Thyroid gland (tissue), 4 donors: ENCODE data around the gene TMC2. TPM values are rescaled to one million over a fixed set of nuclear protein-coding genes. Genes with fewer than 3 reads are reported as not detected.

ENCODE experiments used
- DNase-seq, 2 donors: peaks; one replicate each; pipeline ENCODE4 v3.0.0-alpha.2; 2019
- H3K27ac ChIP-seq, 3 donors: fragments of 200-600 bp; sonication (generic); 1 replicate in 2 of 3; 2 replicates in 1 of 3; pipeline ENCODE4 v1.5.1; 2016 to 2019; ENCODE audit warnings: mild to moderate bottlenecking in 1 of 3, moderate library complexity in 1 of 3
- H3K27me3 ChIP-seq: fragments of 200-600 bp; sonication (generic); one replicate; pipeline ENCODE4 v1.5.1; 2019
- H3K36me3 ChIP-seq, 2 donors: fragments of 200-600 bp; sonication (generic); one replicate each; pipeline ENCODE4 v1.5.1; 2016 to 2019
- H3K4me1 ChIP-seq, 2 donors: fragments of 200-600 bp; sonication (generic); one replicate each; pipeline ENCODE4 v1.5.1; 2017 to 2019
- H3K4me3 ChIP-seq, 3 donors: fragments of 200-600 bp; sonication (generic); replicated peaks in 1 of 3; 1 replicate in 2 of 3; 2 replicates in 1 of 3; pipeline ENCODE4 v1.5.1; 2016; ENCODE audit warnings: mild to moderate bottlenecking in 1 of 3
- H3K9me3 ChIP-seq: fragments of 200-600 bp; sonication (generic); one replicate; pipeline ENCODE4 v1.5.1; 2017
- POLR2A ChIP-seq, 2 donors: fragments of 450-650 bp; IDR thresholded peaks; one replicate each; pipeline ENCODE4 v1.6.1; 2017; ENCODE audit warnings: antibody characterized with exemption in 2 of 2, mild to moderate bottlenecking in 2 of 2, moderate library complexity in 1 of 2
- WGBS, 2 donors: methylation state at CpG; one replicate each; pipeline ENCODE4 v1.1.5; 2017; 5-methylcytosine and 5-hydroxymethylcytosine counted together
- intact Hi-C: fragments of 100-400 bp; cut with DNase I; formaldehyde crosslinking; loops from one replicate; pipeline ENCODE4 v1.15.1; 2023
- total RNA-seq, 4 donors: library from RNA; depleted of rRNA; stranded (reverse); fragments of >200 nt; gene quantifications; one replicate each; pipeline ENCODE4 v1.2.3, GENCODE V29; 2016
- TF ChIP-seq, protein P1 (sequence below), 6 experiments: fragments of 200-600 bp in 3 of 6; fragments of 450-650 bp in 3 of 6; sonication (generic) in 3 of 6; IDR thresholded peaks; one replicate each; pipeline ENCODE4 v1.5.1; 2016 to 2019; ENCODE audit warnings: antibody characterized with exemption in 6 of 6, mild to moderate bottlenecking in 2 of 6, inconsistent platforms in 1 of 6, moderate library complexity in 1 of 6

The TMC2 gene
- total RNA-seq, 4 donors from 2014 or later, result 0.11 TPM; not detected in 3

- DNase-seq, result no peak
- Histone ChIP-seq H3K9me3 (no peaks in the 10 kb centered on the region), H3K4me3 (no peak overlapping the region), H3K4me1 (no peaks in the 10 kb centered on the region), H3K27me3 (no peaks in the 10 kb centered on the region), H3K27ac (no peak overlapping the region), H3K36me3 (no peaks in the 10 kb centered on the region)
- no peak for TF ChIP-seq POLR2A (IDR thresholded peaks at IDR 0.05)
- TF ChIP-seq, protein P1, sequence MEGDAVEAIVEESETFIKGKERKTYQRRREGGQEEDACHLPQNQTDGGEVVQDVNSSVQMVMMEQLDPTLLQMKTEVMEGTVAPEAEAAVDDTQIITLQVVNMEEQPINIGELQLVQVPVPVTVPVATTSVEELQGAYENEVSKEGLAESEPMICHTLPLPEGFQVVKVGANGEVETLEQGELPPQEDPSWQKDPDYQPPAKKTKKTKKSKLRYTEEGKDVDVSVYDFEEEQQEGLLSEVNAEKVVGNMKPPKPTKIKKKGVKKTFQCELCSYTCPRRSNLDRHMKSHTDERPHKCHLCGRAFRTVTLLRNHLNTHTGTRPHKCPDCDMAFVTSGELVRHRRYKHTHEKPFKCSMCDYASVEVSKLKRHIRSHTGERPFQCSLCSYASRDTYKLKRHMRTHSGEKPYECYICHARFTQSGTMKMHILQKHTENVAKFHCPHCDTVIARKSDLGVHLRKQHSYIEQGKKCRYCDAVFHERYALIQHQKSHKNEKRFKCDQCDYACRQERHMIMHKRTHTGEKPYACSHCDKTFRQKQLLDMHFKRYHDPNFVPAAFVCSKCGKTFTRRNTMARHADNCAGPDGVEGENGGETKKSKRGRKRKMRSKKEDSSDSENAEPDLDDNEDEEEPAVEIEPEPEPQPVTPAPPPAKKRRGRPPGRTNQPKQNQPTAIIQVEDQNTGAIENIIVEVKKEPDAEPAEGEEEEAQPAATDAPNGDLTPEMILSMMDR (IDR thresholded peaks at IDR 0.05), result no peak
- intact Hi-C loops, result no loop called here
- WGBS, 2 donors, result 76 to 98% methylated on average over 2 of the region's 2 CpGs
Measured at GRCh38 chr20:2595076-2595475, 58.7 kb downstream of the TMC2 start.

- TF ChIP-seq POLR2A (IDR thresholded peaks at IDR 0.05), result no peak
Measured at GRCh38 chr20:2596673-2597279, 60.4 kb downstream of the TMC2 start.

GRCh38 chr20:2599288-2600006, 63.1 kb downstream of the TMC2 start:
- H3K27ac ChIP-seq, result no peak overlapping the region
- H3K27me3 ChIP-seq, result no peaks in the 10 kb centered on the region
- H3K4me1 ChIP-seq, result no peaks in the 10 kb centered on the region
- H3K9me3 ChIP-seq, result no peaks in the 10 kb centered on the region
- intact Hi-C loops, result no loop called here
- no peak for DNase-seq
- no peaks in the 10 kb centered on the region for H3K36me3 ChIP-seq
- no peak for TF ChIP-seq POLR2A (IDR thresholded peaks at IDR 0.05)
- TF ChIP-seq, protein P1 (IDR thresholded peaks at IDR 0.05), result no peak
- whole genome bisulfite sequencing, 2 donors, result 47 to 54% methylated on average over 5 of the region's 5 CpGs
- H3K4me3 ChIP-seq, result no peak overlapping the region

More at GRCh38 chr20:2596673-2597279, 60.4 kb downstream of the TMC2 start:
- Histone ChIP-seq H3K4me1 (no peaks in the 10 kb centered on the region), H3K27ac (no peak overlapping the region), H3K36me3 (no peaks in the 10 kb centered on the region), H3K9me3 (no peaks in the 10 kb centered on the region), H3K27me3 (no peaks in the 10 kb centered on the region), H3K4me3 (no peak overlapping the region)
- intact Hi-C loops, result no loop called here
- WGBS, 2 donors, result 67 to 71% methylated on average over 8 of the region's 8 CpGs
- DNase-seq, result no peak

DNA sequence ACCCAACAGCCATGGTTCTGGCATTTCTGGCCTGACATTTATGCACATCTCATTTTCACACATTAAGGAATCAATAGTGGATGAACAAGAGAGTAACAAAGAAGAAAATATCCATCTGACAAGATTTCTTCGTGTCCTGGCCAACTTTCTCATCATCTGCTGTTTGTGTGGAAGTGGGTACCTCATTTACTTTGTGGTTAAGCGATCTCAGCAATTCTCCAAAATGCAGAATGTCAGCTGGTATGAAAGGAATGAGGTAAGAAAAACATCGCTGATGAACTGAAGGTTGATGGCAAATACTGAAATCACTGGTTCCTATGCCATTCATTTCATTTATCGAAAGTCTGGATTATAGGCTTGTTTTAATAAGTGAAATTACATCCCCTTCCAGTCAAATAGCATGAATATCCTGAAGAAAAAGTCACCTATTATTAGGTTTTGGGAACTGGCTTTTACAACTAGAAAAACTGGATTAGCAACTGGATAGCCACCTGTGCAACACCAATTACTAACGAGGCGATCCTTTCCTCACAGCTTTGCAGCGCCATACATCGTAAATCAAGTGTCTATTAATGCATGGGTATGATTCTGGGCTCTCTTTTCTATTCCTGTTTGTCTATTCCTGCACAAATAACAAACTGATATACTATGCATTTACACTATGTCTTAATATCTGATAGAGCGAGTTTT, 65.8 kb downstream of the TMC2 start:
- Histone ChIP-seq H3K36me3 (no peaks in the 10 kb centered on the region), H3K9me3 (no peaks in the 10 kb centered on the region), H3K4me3 (no peak overlapping the region), H3K4me1 (no peaks in the 10 kb centered on the region), H3K27ac (no peak overlapping the region), H3K27me3 (no peaks in the 10 kb centered on the region)
- TF ChIP-seq POLR2A (IDR thresholded peaks at IDR 0.05), result no peak
- TF ChIP-seq, protein P1 (IDR thresholded peaks at IDR 0.05), result no peak
- intact Hi-C loops, result no loop called here
- no peak for DNase-seq
- 53 to 64% methylated on average over 9 of the region's 9 CpGs for WGBS, 2 donors

DNA sequence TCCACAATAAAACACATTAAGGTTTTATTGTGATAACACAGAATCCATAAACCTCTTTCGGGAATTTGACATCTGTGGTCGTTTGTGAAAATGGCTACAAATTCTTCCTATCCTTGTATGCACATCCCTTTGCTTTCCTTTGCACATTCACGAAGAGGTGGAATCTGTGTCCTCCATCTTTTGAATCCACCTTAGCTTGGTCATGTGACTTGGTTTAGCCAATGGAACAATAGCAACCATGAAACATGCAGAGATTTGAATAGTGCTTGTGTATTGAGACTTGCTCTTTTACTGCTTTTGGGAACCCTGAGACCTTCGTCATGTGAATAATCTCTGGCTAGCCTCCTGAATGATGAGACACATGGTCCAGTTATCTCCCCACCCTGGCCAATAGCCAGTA, 66.4 kb downstream of the TMC2 start:
- WGBS, 2 donors, result 90 to 91% methylated on average over 4 of the region's 4 CpGs
- Histone ChIP-seq H3K4me1 (no peaks in the 10 kb centered on the region), H3K4me3 (no peak overlapping the region), H3K27me3 (no peaks in the 10 kb centered on the region), H3K9me3 (no peaks in the 10 kb centered on the region), H3K27ac (no peak overlapping the region), H3K36me3 (no peaks in the 10 kb centered on the region)
- no peak for TF ChIP-seq POLR2A (IDR thresholded peaks at IDR 0.05)
- TF ChIP-seq, protein P1 (IDR thresholded peaks at IDR 0.05), result no peak
- DNase-seq, result no peak
- intact Hi-C loops, result no loop called here
